HL-60 (cell line): ENCODE measurements around the gene IDH3B.

Experiments used
- DNase-seq, 2 experiments: peaks; one replicate each; pipeline ENCODE4 v3.0.0-alpha.2; 2010 to 2020; ENCODE audit warnings: low read depth in 1 of 2, low spot score in 1 of 2
- H3K27ac ChIP-seq: fragments of 250-450 bp; sonication (Bioruptor Pico); replicated peaks from 2 replicates; pipeline ENCODE4 v1.5.1; 2020; ENCODE audit warnings: mild to moderate bottlenecking, moderate library complexity
- H3K27me3 ChIP-seq: fragments of 250-450 bp; sonication (Bioruptor Pico); 2 replicates; pipeline ENCODE4 v1.5.1; 2021; ENCODE audit warnings: mild to moderate bottlenecking, moderate library complexity; ENCODE audit not compliant: insufficient read depth, poor library complexity, severe bottlenecking
- H3K4me3 ChIP-seq: replicated peaks from 2 replicates; pipeline ENCODE4 v1.5.1; 2011; ENCODE audit warnings: mild to moderate bottlenecking, control low read depth, low read length; ENCODE audit not compliant: insufficient read depth
- GABPA ChIP-seq: IDR thresholded peaks from 2 replicates; pipeline ENCODE4 v1.6.1; 2012; ENCODE audit warnings: low read depth
- POLR2AphosphoS5 ChIP-seq: IDR thresholded peaks from 2 replicates; pipeline ENCODE4 v1.6.1; 2012; ENCODE audit warnings: low read depth
- SPI1 ChIP-seq: IDR thresholded peaks from 2 replicates; pipeline ENCODE4 v1.6.1; 2012; ENCODE audit warnings: low read depth, mild to moderate bottlenecking, borderline replicate concordance
- TF ChIP-seq, protein P1 (sequence below): IDR thresholded peaks from 2 replicates; pipeline ENCODE4 v1.6.1; 2012; ENCODE audit warnings: low read depth; ENCODE audit not compliant: insufficient replicate concordance
- TF ChIP-seq, protein P2 (sequence below): IDR thresholded peaks from one replicate; pipeline ENCODE4 v1.5.1; 2011; ENCODE audit warnings: low read length, control low read depth, inconsistent platforms; ENCODE audit not compliant: insufficient read depth

The IDH3B gene

DNA sequence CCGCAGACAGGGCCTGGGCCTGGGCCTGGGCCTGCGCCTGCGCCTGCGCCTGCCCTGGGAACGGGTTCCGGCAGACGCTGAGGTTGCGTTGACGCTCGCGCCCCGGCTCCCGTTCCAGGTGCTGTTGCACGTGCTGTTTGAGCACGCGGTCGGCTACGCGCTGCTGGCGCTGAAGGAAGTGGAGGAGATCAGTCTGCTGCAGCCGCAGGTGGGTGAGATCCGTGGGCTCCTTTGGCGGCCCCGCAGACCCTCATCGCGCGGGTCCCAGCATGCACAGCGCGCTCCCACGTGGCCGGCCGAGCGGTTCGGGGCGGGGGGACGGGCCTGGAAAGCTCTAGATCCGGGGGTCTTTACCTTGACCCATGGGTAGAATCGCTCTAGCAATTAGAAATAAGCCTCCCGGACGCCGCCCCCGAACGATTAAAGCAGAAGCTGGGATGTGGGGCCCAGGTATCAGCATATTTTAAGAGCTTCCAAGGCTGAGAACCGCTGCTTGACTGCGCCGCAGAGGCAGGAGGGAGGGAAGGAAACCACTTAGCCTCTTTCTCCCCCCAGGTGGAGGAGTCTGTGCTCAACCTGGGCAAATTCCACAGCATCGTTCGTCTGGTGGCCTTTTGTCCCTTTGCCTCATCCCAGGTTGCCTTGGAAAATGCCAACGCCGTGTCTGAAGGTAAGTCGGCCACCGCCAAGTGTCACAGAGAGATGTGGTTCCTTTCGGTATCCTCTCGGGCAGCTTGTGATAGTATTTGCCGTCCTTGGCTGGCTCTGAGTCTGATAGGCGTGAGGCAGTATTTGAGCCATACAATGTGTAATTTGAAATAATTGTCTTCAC lies 11.1 kb downstream of the IDH3B start:
- TF ChIP-seq POLR2AphosphoS5: peak; percentile 17; the same call in 1 of the 2 replicates
- TF ChIP-seq, protein P1, sequence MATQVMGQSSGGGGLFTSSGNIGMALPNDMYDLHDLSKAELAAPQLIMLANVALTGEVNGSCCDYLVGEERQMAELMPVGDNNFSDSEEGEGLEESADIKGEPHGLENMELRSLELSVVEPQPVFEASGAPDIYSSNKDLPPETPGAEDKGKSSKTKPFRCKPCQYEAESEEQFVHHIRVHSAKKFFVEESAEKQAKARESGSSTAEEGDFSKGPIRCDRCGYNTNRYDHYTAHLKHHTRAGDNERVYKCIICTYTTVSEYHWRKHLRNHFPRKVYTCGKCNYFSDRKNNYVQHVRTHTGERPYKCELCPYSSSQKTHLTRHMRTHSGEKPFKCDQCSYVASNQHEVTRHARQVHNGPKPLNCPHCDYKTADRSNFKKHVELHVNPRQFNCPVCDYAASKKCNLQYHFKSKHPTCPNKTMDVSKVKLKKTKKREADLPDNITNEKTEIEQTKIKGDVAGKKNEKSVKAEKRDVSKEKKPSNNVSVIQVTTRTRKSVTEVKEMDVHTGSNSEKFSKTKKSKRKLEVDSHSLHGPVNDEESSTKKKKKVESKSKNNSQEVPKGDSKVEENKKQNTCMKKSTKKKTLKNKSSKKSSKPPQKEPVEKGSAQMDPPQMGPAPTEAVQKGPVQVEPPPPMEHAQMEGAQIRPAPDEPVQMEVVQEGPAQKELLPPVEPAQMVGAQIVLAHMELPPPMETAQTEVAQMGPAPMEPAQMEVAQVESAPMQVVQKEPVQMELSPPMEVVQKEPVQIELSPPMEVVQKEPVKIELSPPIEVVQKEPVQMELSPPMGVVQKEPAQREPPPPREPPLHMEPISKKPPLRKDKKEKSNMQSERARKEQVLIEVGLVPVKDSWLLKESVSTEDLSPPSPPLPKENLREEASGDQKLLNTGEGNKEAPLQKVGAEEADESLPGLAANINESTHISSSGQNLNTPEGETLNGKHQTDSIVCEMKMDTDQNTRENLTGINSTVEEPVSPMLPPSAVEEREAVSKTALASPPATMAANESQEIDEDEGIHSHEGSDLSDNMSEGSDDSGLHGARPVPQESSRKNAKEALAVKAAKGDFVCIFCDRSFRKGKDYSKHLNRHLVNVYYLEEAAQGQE: no peak
- TF ChIP-seq, protein P2, sequence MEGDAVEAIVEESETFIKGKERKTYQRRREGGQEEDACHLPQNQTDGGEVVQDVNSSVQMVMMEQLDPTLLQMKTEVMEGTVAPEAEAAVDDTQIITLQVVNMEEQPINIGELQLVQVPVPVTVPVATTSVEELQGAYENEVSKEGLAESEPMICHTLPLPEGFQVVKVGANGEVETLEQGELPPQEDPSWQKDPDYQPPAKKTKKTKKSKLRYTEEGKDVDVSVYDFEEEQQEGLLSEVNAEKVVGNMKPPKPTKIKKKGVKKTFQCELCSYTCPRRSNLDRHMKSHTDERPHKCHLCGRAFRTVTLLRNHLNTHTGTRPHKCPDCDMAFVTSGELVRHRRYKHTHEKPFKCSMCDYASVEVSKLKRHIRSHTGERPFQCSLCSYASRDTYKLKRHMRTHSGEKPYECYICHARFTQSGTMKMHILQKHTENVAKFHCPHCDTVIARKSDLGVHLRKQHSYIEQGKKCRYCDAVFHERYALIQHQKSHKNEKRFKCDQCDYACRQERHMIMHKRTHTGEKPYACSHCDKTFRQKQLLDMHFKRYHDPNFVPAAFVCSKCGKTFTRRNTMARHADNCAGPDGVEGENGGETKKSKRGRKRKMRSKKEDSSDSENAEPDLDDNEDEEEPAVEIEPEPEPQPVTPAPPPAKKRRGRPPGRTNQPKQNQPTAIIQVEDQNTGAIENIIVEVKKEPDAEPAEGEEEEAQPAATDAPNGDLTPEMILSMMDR: no peak
- Histone ChIP-seq H3K27me3 (no peaks in the 10 kb centered on the region), H3K4me3 (peak overlapping the region; percentile 83), H3K27ac (peak overlapping the region; percentile 95)
- peak in 1 of 2 experiments; percentile 96 for DNase-seq

DNA sequence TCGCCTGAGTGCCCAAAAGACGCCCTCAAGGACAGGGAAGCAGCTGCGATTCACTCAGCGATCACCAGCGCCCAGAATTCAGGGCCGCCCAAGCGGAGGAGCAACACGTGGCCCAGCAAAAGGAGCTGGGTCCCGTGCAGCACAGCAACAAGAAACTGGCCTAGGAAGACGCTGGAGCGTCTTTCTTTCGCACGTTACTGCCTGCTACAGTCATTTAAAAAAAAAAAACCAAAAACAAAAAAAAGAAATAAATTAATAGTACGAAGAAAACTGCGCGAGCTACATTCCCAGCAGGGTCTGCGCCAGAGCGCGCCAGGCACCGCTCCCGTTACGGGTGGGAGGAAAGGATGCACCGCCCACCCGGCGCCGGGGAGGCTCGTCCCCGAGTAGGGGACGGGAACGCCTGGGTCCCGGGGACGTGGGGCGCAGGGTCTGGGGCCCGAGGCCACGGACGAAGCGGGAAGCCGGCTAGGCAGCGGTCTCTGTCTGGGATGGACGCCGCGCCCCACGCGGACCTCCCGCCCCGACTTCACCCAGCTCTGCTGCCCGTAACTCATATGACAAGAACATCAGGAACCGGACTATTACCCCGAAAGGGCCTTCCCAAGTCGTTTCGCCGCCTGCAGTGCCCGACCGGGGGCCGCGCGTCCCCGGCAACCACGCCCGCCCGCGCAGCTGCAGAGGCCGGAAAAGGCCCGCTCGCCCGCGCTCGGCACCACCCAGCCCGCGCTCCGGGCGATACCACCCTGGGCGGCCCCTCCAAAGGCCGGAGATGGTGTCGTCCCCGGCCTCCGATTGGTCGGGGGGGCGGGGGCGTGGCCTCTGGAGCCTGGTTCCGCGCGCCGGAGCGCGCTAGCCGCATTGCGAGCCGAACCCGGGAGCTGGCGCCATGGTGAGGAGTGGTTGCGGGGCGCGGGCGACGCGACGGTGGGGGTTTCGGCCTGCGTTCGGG lies 12.0 kb downstream of the IDH3B start, which contains the start of gene NOP56:
Gene NOP56, plus strand, starts transcription at position 861 of the 952 bp plus-strand sequence. Its CDS starts 29 bp downstream, at position 890.
- H3K4me3 ChIP-seq: peak within 1 kb of the TSS; percentile 83
- peak within 1 kb of the TSS; percentile 96 for H3K27ac ChIP-seq
- H3K27me3 ChIP-seq: no peaks in the 10 kb centered on the region
- TF ChIP-seq GABPA (0 out of 2 replicates have a peak, but pooled peaks have one; percentile 38), POLR2AphosphoS5 (peak; percentile 97), SPI1 (no peak)
- TF ChIP-seq, protein P1: peak; percentile 80
- TF ChIP-seq, protein P2: no peak
- peak; percentile 88 to 94 for DNase-seq

DNA sequence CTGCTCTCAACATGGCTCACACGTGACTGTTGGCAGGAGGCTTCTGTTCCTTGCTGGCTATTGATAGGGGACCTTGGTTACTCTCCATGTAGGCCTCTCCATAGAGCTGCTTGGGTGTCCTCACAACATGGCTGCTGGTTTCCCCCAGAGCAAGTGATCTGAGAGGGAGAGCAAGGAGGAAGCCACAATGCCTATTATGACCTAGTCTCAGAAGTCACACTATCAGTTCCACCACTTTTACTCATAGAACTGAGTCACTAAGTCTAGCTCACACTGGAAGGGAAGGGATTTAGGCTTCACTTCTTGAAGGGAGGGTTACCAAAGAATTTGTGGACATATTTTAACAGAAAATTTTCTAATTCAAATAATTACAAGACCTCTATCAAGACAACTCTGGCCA lies 20.3 kb downstream of the IDH3B start:
- Histone ChIP-seq H3K27ac (no peak overlapping the region), H3K4me3 (no peak overlapping the region), H3K27me3 (no peaks in the 10 kb centered on the region)
- DNase-seq: no peak
- TF ChIP-seq, protein P2: no peak
- TF ChIP-seq SPI1 (no peak), POLR2AphosphoS5 (no peak), GABPA (no peak)
- TF ChIP-seq, protein P1: no peak
